HepG2 (cell line): ENCODE measurements around the gene LHX3. TPM values are rescaled to one million over a fixed set of nuclear protein-coding genes. Genes with fewer than 3 reads are reported as not detected.
A peak's percentile ranks its signal among the peaks of the same experiment; 100 is the strongest.

Experiments used
- ATAC-seq: fragments of 200-7000 bp; cut with Tn5 transposase; 3 replicates; pipeline ENCODE4 v1.9.1; 2020; ENCODE audit warnings: mild to moderate bottlenecking, moderate library complexity
- BruUV-seq: library from RNA; stranded (reverse); fragments of 400-500 nt; replicated peaks from 2 replicates; lab custom pipeline; 2021; lab: Mats Ljungman, UMichigan
- CTCF ChIA-PET: fragments of 300-600 bp; formaldehyde crosslinking; extraction: SDS; loops from one replicate; lab custom pipeline; 2021; ENCODE audit warnings: low total read pairs, inconsistent platforms, low intra/inter-chr PET ratio; lab: Yijun Ruan, JAX
- POLR2A ChIA-PET: fragments of 350-600 bp; sonication (Branson Sonifier 250); formaldehyde crosslinking; loops from one replicate; lab custom pipeline; 2020; ENCODE audit warnings: antibody characterized with exemption, inconsistent platforms; lab: Yijun Ruan, JAX
- DNase-seq: peaks from one replicate; pipeline ENCODE4 v3.0.0-alpha.2; 2015; ENCODE audit warnings: low spot score
- FAIRE-seq: peaks from 3 replicates; lab custom pipeline; 2011; peaks lifted over from hg19 to GRCh38; lab: Jason Lieb, UNC
- H2AFZ ChIP-seq: one replicate; pipeline ENCODE4 v1.6.1; 2011; ENCODE audit warnings: low read length, inconsistent platforms
- H3K27ac ChIP-seq: fragments of 300-600 bp; 3 replicates; pipeline ENCODE4 v1.8.0; 2011; ENCODE audit warnings: mixed run types, mild to moderate bottlenecking, mixed read lengths, low read length, inconsistent platforms; ENCODE audit not compliant: insufficient read depth; ENCODE audit errors: extremely low read length
- H3K27me3 ChIP-seq, 2 experiments: fragments of 200-600 bp in 1 of 2; 2 replicates in 1 of 2; 3 replicates in 1 of 2; pipeline versions ENCODE4 v1.6.0 to v1.8.0; 2011; ENCODE audit warnings: low read length in 2 of 2, mild to moderate bottlenecking in 2 of 2, moderate library complexity in 2 of 2, inconsistent platforms in 1 of 2; ENCODE audit not compliant: insufficient read depth in 2 of 2, control insufficient read depth in 1 of 2
- H3K36me3 ChIP-seq, 2 experiments: fragments of 200-600 bp in 1 of 2; replicated peaks in 1 of 2; 2 replicates in 1 of 2; 3 replicates in 1 of 2; pipeline versions ENCODE4 v1.5.1 to v1.8.0; 2011; ENCODE audit warnings: low read length in 2 of 2, inconsistent platforms in 1 of 2; ENCODE audit not compliant: insufficient read depth in 2 of 2, control insufficient read depth in 1 of 2
- H3K4me1 ChIP-seq: 2 replicates; pipeline ENCODE4 v1.5.1; 2012; ENCODE audit warnings: low read length, inconsistent platforms; ENCODE audit not compliant: insufficient read depth
- H3K4me2 ChIP-seq: 2 replicates; pipeline ENCODE4 v1.6.0; 2011; ENCODE audit warnings: low read depth, low read length, inconsistent platforms
- H3K4me3 ChIP-seq, 3 experiments: fragments of 200-600 bp in 1 of 3; sonication (generic), shearing (Covaris generic) in 1 of 3; replicated peaks in 1 of 3; 2 replicates each; pipeline ENCODE4 v1.5.1; 2011 to 2016; ENCODE audit warnings: low read length in 3 of 3, inconsistent platforms in 2 of 3, low read depth in 2 of 3, mild to moderate bottlenecking in 2 of 3, control low read depth in 1 of 3, mixed read lengths in 1 of 3; ENCODE audit not compliant: insufficient read depth in 1 of 3
- H3K79me2 ChIP-seq: one replicate; pipeline ENCODE4 v1.6.1; 2011; ENCODE audit warnings: low read length, inconsistent platforms; ENCODE audit not compliant: insufficient read depth
- H3K9ac ChIP-seq: 2 replicates; pipeline ENCODE4 v1.6.0; 2011; ENCODE audit warnings: mild to moderate bottlenecking, low read depth, low read length, inconsistent platforms; ENCODE audit not compliant: insufficient read depth
- H3K9me3 ChIP-seq: 2 replicates; pipeline ENCODE4 v1.5.1; 2012; ENCODE audit warnings: mild to moderate bottlenecking, low read length
- H4K20me1 ChIP-seq: 2 replicates; pipeline ENCODE4 v1.6.0; 2011; ENCODE audit warnings: inconsistent platforms, mild to moderate bottlenecking, low read length, moderate library complexity; ENCODE audit not compliant: insufficient read depth
- CBX5 ChIP-seq: sonication (generic); formaldehyde crosslinking; IDR thresholded peaks from 2 replicates; pipeline ENCODE4 v1.4.0; 2020; ENCODE audit warnings: missing genetic modification reagents, borderline replicate concordance
- DMTF1 ChIP-seq: sonication (generic); formaldehyde crosslinking; IDR thresholded peaks from 2 replicates; pipeline ENCODE4 v1.4.0; 2020; ENCODE audit warnings: mild to moderate bottlenecking, missing genetic modification reagents
- MTF2 ChIP-seq: sonication (generic); formaldehyde crosslinking; IDR thresholded peaks from 2 replicates; pipeline ENCODE4 v1.5.0; 2020; ENCODE audit warnings: missing genetic modification reagents, borderline replicate concordance
- SMARCE1 ChIP-seq: fragments of 450-650 bp; IDR thresholded peaks from 2 replicates; pipeline ENCODE4 v1.6.1; 2017; ENCODE audit warnings: borderline replicate concordance
- STAG1 ChIP-seq: sonication (generic); formaldehyde crosslinking; IDR thresholded peaks from 2 replicates; pipeline ENCODE4 v1.4.0; 2020; ENCODE audit warnings: missing genetic modification reagents
- TCF12 ChIP-seq, 2 experiments: fragments of 450-650 bp in 1 of 2; sonication (generic) in 1 of 2; formaldehyde crosslinking in 1 of 2; IDR thresholded peaks; 2 replicates each; pipeline versions ENCODE4 v1.6.1 to v1.8.0; 2017 to 2022; ENCODE audit warnings: antibody characterized with exemption in 1 of 2, mild to moderate bottlenecking in 1 of 2, missing genetic modification reagents in 1 of 2, moderate library complexity in 1 of 2
- TRIM24 ChIP-seq: sonication (generic); formaldehyde crosslinking; IDR thresholded peaks from 2 replicates; pipeline ENCODE4 v1.8.0; 2022; ENCODE audit warnings: mild to moderate bottlenecking, missing genetic modification reagents
- ZBTB38 ChIP-seq: sonication (generic); formaldehyde crosslinking; IDR thresholded peaks from 2 replicates; pipeline ENCODE4 v1.5.1; 2020; ENCODE audit warnings: mild to moderate bottlenecking, missing genetic modification reagents
- ZBTB44 ChIP-seq: sonication (generic); formaldehyde crosslinking; IDR thresholded peaks from 2 replicates; pipeline ENCODE4 v1.4.0; 2020; ENCODE audit warnings: missing genetic modification reagents
- ZNF12 ChIP-seq: sonication (generic); formaldehyde crosslinking; IDR thresholded peaks from 2 replicates; pipeline ENCODE4 v1.5.0; 2020; ENCODE audit warnings: missing genetic modification reagents
- ZNF503 ChIP-seq: sonication (generic); formaldehyde crosslinking; IDR thresholded peaks from 2 replicates; pipeline ENCODE4 v1.4.0; 2020; ENCODE audit warnings: missing genetic modification reagents
- ZNF687 ChIP-seq: sonication (generic); formaldehyde crosslinking; IDR thresholded peaks from 2 replicates; pipeline ENCODE4 v1.5.1; 2020; ENCODE audit warnings: mild to moderate bottlenecking, missing genetic modification reagents, moderate library complexity
- ZNF777 ChIP-seq: sonication (generic); formaldehyde crosslinking; IDR thresholded peaks from 2 replicates; pipeline ENCODE4 v1.4.0; 2020; ENCODE audit warnings: missing genetic modification reagents
- WGBS: methylation state at CpG from one replicate; pipeline ENCODE4 v1.1.6; 2017; ENCODE audit warnings: low lambda C conversion rate; 5-methylcytosine and 5-hydroxymethylcytosine counted together
- in situ Hi-C: cut with HindIII; loops from 2 replicates; pipeline ENCODE4 v1.10.0; 2017; ENCODE audit warnings: low pct_unique_long_range_greater_than_20kb; ENCODE audit not compliant: extremely low pct_ligation_motif_present
- intact Hi-C: fragments of 100-400 bp; cut with micrococcal nuclease; formaldehyde crosslinking; loops from one replicate; pipeline ENCODE4 v1.10.0; 2022; ENCODE audit not compliant: unreplicated experiment
- polyA plus RNA-seq, 8 experiments: library from polyadenylated mRNA; depleted of rRNA in 3 of 8; stranded (reverse) in 7 of 8; unstranded in 1 of 8; fragments of >200 nt; fragmentation: Illumina TruSeq in 4 of 8; extraction: Trizol in 4 of 8; gene quantifications; 2 replicates each; pipeline versions ENCODE4 v1.2.1 to v1.2.3, GENCODE V29; 2011 to 2016; ENCODE audit warnings: low read depth in 4 of 8, missing spikeins in 1 of 8, mixed read lengths in 1 of 8; ENCODE audit not compliant: insufficient read depth in 1 of 8
- total RNA-seq, 5 experiments: library from RNA; depleted of rRNA; stranded (reverse); fragments of >200 nt; fragmentation: Illumina TruSeq; extraction: Trizol; gene quantifications; 2 replicates each; pipeline ENCODE4 v1.2.3, GENCODE V29; 2016; ENCODE audit warnings: low read depth in 1 of 5

LHX3 gene
- total and polyA plus RNA-seq, 2 of the 13 experiments (the other 11 are each of a cell fraction or from before 2014, with no cell fraction given): not detected

GRCh38 chr9:136174779-136175615, 29.9 kb downstream of the LHX3 start:
- ATAC-seq: peak; percentile 19; the same call in 2 of the 3 replicates
- Histone ChIP-seq H2AFZ (no peak overlapping the region), H3K9me3 (no peaks in the 10 kb centered on the region), H3K27ac (no peak overlapping the region), H3K36me3 (no peaks in the 10 kb centered on the region), H3K9ac (no peak overlapping the region), H3K27me3 (peaks cover 6 to 25% of the 10 kb centered on the region in 2 experiments; a peak in 4 of 5 replicates), H3K4me2 (no peak overlapping the region), H3K79me2 (no peaks in the 10 kb centered on the region), H4K20me1 (no peaks in the 10 kb centered on the region), H3K4me1 (peaks cover 37% of the 10 kb centered on the region), H3K4me3 (no peak overlapping the region)
- ChIA-PET CTCF (no interaction called here), POLR2A (no interaction called here)
- BruUV-seq: no TSS peak
- in situ Hi-C loops: loop anchor here (10.0 kb wide), 1 partner anchor 110 kb away; no protein-coding TSS in a partner anchor
- intact Hi-C loops: no loop called here
- DNase-seq: no peak
- WGBS: 33% methylated on average over 4 of the region's 8 CpGs
- FAIRE-seq: no peak
- no peak for TF ChIP-seq ZBTB38
- TF ChIP-seq ZNF777: no peak
- TF ChIP-seq DMTF1 (CRISPR knock-in tag): no peak
- TF ChIP-seq ZNF12 (CRISPR knock-in tag): no peak
- TF ChIP-seq TRIM24 (CRISPR knock-in tag): no peak
- TF ChIP-seq CBX5 (CRISPR knock-in tag): no peak
- no peak for TF ChIP-seq ZBTB44 (CRISPR knock-in tag)
- no peak for TF ChIP-seq ZNF503 (CRISPR knock-in tag)
- 0 out of 2 replicates have a peak, but pooled peaks have one; percentile 14 for TF ChIP-seq ZNF687 (CRISPR knock-in tag)
- no peak for TF ChIP-seq SMARCE1
- TF ChIP-seq STAG1 (CRISPR knock-in tag): peak; percentile 42
- no peak for TF ChIP-seq TCF12 (IDR thresholded peaks at IDR 0.05)
- no peak for TF ChIP-seq TCF12 (CRISPR knock-in tag; IDR thresholded peaks at IDR 0.05)
- TF ChIP-seq MTF2 (CRISPR knock-in tag): no peak
